COLO668 (cell line): Measurements from ENCODE around the gene PSME3IP1.

Source experiments
- DNase-seq: peaks from one replicate; lab custom pipeline; 2025; ENCODE audit not compliant: unreplicated experiment; lab: John Stamatoyannopoulos, UW

Gene PSME3IP1

GRCh38 chr16:57169327-57169726 lies 16.5 kb downstream of the PSME3IP1 start:
- DNase-seq: no peak

GRCh38 chr16:57167953-57168352 lies 17.9 kb downstream of the PSME3IP1 start:
- DNase-seq: peak; percentile 8

- no peak for DNase-seq
Observed at GRCh38 chr16:57167538-57167937, 18.3 kb downstream of the PSME3IP1 start.

GRCh38 chr16:57166951-57167350 lies 18.9 kb downstream of the PSME3IP1 start:
- no peak for DNase-seq

- no peak for DNase-seq
Observed at GRCh38 chr16:57166451-57166850, 19.4 kb downstream of the PSME3IP1 start.

GRCh38 chr16:57165938-57166337 lies 19.9 kb downstream of the PSME3IP1 start:
- peak; percentile 63 for DNase-seq

GRCh38 chr16:57165483-57165882 lies 20.4 kb downstream of the PSME3IP1 start:
- no peak for DNase-seq

GRCh38 chr16:57163842-57164241 lies 22.0 kb downstream of the PSME3IP1 start:
- DNase-seq: no peak

- no peak for DNase-seq
Observed at GRCh38 chr16:57159447-57159846, 26.4 kb downstream of the PSME3IP1 start.

- no peak for DNase-seq
Observed at GRCh38 chr16:57157533-57157932, 28.3 kb downstream of the PSME3IP1 start.

GRCh38 chr16:57156351-57156703 lies 29.5 kb downstream of the PSME3IP1 start:
- DNase-seq: no peak

- DNase-seq: no peak
Observed at GRCh38 chr16:57155702-57156350, 30.0 kb downstream of the PSME3IP1 start.

GRCh38 chr16:57153841-57154240 lies 32.0 kb downstream of the PSME3IP1 start:
- no peak for DNase-seq

- DNase-seq: no peak
Observed at GRCh38 chr16:57152096-57153093, 33.4 kb downstream of the PSME3IP1 start.

- DNase-seq: no peak
Observed at GRCh38 chr16:57151369-57151768, 34.5 kb downstream of the PSME3IP1 start.

GRCh38 chr16:57150682-57151330 lies 35.0 kb downstream of the PSME3IP1 start:
- no peak for DNase-seq

GRCh38 chr16:57149391-57149790 lies 36.4 kb downstream of the PSME3IP1 start:
- no peak for DNase-seq

- DNase-seq: no peak
Observed at GRCh38 chr16:57148481-57148880, 37.4 kb downstream of the PSME3IP1 start.

- DNase-seq: no peak
Observed at GRCh38 chr16:57147381-57148221, 38.2 kb downstream of the PSME3IP1 start.

- DNase-seq: peak; percentile 17
Observed at GRCh38 chr16:57146735-57147134, 39.1 kb downstream of the PSME3IP1 start.
